ENCODE data around the gene PAWR. TPM values are rescaled to one million over a fixed set of nuclear protein-coding genes. Genes with fewer than 3 reads are reported as not detected.

Gene PAWR
- total and polyA plus RNA-seq, 2 donors (not counting 3 experiments of a cell fraction or from before 2014, with no cell fraction given), result 18.3 to 154 TPM

- POLR2A ChIA-PET, result no interaction called here
Observed at GRCh38 chr12:79688376-79689060, 2.2 kb downstream of the PAWR start.

More at GRCh38 chr12:79688376-79689060, 2.2 kb downstream of the PAWR start:
- FAIRE-seq, result no peak
- H4K20me1 ChIP-seq (replicated peaks; ENCODE audit: control insufficient read depth, extremely low read depth, insufficient read depth, low read length), result peaks cover 2% of the 10 kb centered on the region
- dilution Hi-C loops (cut with MboI; ENCODE audit: extremely low pct_ligation_motif_present, low sequenced_read_pairs) (no loop called here), intact Hi-C loops (cut with micrococcal nuclease) (no loop called here)
- no peaks in the 10 kb centered on the region for H3K9me3 ChIP-seq (replicated peaks; ENCODE audit: control insufficient read depth, insufficient read depth, low read length)
- H3K79me2 ChIP-seq (ENCODE audit: control insufficient read depth, insufficient read depth, low read length), result peaks cover 73% of the 10 kb centered on the region
- H3K9me1 ChIP-seq (replicated peaks; ENCODE audit: control insufficient read depth, extremely low read depth, insufficient read depth, low read length), result no peaks in the 10 kb centered on the region
- peak overlapping the region; percentile 96 for H3K9ac ChIP-seq (replicated peaks; ENCODE audit: extremely low read depth, insufficient read depth, low read length)
- DNase-seq (ENCODE audit: low read depth, low spot score), result peak; percentile 39
- peaks cover 42% of the 10 kb centered on the region for H3K4me1 ChIP-seq (ENCODE audit: control insufficient read depth, extremely low read depth, insufficient read depth, low read length)
- CTCF ChIA-PET, result interaction anchor here (1.1 to 1.9 kb wide), 6 partner anchors 8 to 281 kb away, joined by 3 to 7 read pairs (median 4); no protein-coding TSS in a partner anchor
- peak overlapping the region; percentile 85 to 96 (median 88) for H3K4me3 ChIP-seq (replicated peaks in 1 of 3; ENCODE audit: insufficient read depth in 1 of 3, low read depth in 1 of 3, low read length in 3 of 3)
- BruUV-seq (replicated peaks), result TSS peak; percentile 29
- no peak overlapping the region for H2AFZ ChIP-seq (ENCODE audit: low read depth, low read length)
- H3K4me2 ChIP-seq (ENCODE audit: insufficient read depth, low read length), result peak overlapping the region; percentile 75
- peak overlapping the region; percentile 85 for H3K27ac ChIP-seq (ENCODE audit: insufficient read depth, low read depth, low read length)
- no peaks in the 10 kb centered on the region for H3K27me3 ChIP-seq (ENCODE audit: control insufficient read depth in 2 of 2, insufficient read depth in 2 of 2, low read length in 2 of 2)
- H3K36me3 ChIP-seq (ENCODE audit: control insufficient read depth in 2 of 2, extremely low read depth in 1 of 2, insufficient read depth in 2 of 2, low read length in 2 of 2), result no peaks in the 10 kb centered on the region
- no peak for TF ChIP-seq FOS (IDR thresholded peaks at IDR 0.05; ENCODE audit: borderline replicate concordance, insufficient read depth, low read length)
- no peak for TF ChIP-seq CTCF (IDR thresholded peaks at IDR 0.05; ENCODE audit: extremely low read depth in 1 of 2, insufficient read depth in 1 of 2, low read depth in 1 of 2, low read length in 2 of 2)
- TF ChIP-seq EZH2 (IDR thresholded peaks at IDR 0.05; ENCODE audit: borderline replicate concordance, low read depth, low read length, severe bottlenecking), result no peak
- TF ChIP-seq POLR2A (IDR thresholded peaks at IDR 0.05; ENCODE audit: low read depth, low read length), result no peak
- TF ChIP-seq, protein P1, sequence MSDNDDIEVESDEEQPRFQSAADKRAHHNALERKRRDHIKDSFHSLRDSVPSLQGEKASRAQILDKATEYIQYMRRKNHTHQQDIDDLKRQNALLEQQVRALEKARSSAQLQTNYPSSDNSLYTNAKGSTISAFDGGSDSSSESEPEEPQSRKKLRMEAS (IDR thresholded peaks at IDR 0.05; ENCODE audit: insufficient read depth, insufficient read length), result no peak
- no peak for TF ChIP-seq GATA2 (IDR thresholded peaks at IDR 0.05; ENCODE audit: insufficient read depth, insufficient read length, low read depth, low read length)
- no peak for TF ChIP-seq POLR2AphosphoS5 (IDR thresholded peaks at IDR 0.05; ENCODE audit: insufficient read depth, low read depth, low read length)
- TF ChIP-seq JUN (IDR thresholded peaks at IDR 0.05; ENCODE audit: borderline replicate concordance, insufficient read depth, insufficient read length, low read depth), result no peak
- TF ChIP-seq MYC (IDR thresholded peaks at IDR 0.05; ENCODE audit: low read depth, low read length), result no peak

Data from endothelial cell of umbilical vein (primary cell).